ENCODE results near the gene ZER1. TPM values are rescaled to one million over a fixed set of nuclear protein-coding genes. Genes with fewer than 3 reads are reported as not detected.
A peak's percentile ranks its signal among the peaks of the same experiment; 100 is the strongest.
"Not testable (repeated sequence)": the region's sequence is repeated elsewhere in the genome, so short reads cannot be mapped to it uniquely, and the experiment has no call there.

Gene ZER1
- total RNA-seq, 1 donor from 2014 or later: 38.0 TPM

- Mint-ChIP-seq H3K9me3 (ENCODE audit: unreplicated experiment) (no peaks in the 10 kb centered on the region), H3K4me1 (ENCODE audit: low read depth, unreplicated experiment) (no peaks in the 10 kb centered on the region), H3K36me3 (ENCODE audit: unreplicated experiment) (no peaks in the 10 kb centered on the region), H3K4me3 (ENCODE audit: unreplicated experiment) (no peak overlapping the region), H3K27ac (ENCODE audit: unreplicated experiment) (no peak overlapping the region), H3K27me3 (ENCODE audit: unreplicated experiment) (no peaks in the 10 kb centered on the region)
- TF ChIP-seq CTCF (IDR thresholded peaks at IDR 0.05; ENCODE audit: partially characterized antibody, unreplicated experiment): no peak
- DNase-seq: no peak
Measured at GRCh38 chr9:128807827-128808226, 36.1 kb upstream of the ZER1 start.

GRCh38 chr9:128805661-128806060 is 33.9 kb upstream of the ZER1 start:
- Mint-ChIP-seq H3K36me3 (ENCODE audit: unreplicated experiment) (no peaks in the 10 kb centered on the region), H3K27me3 (ENCODE audit: unreplicated experiment) (no peaks in the 10 kb centered on the region), H3K27ac (ENCODE audit: unreplicated experiment) (no peak overlapping the region), H3K9me3 (ENCODE audit: unreplicated experiment) (no peaks in the 10 kb centered on the region), H3K4me3 (ENCODE audit: unreplicated experiment) (no peak overlapping the region), H3K4me1 (ENCODE audit: low read depth, unreplicated experiment) (no peaks in the 10 kb centered on the region)
- no peak for DNase-seq
- no peak for TF ChIP-seq CTCF (IDR thresholded peaks at IDR 0.05; ENCODE audit: partially characterized antibody, unreplicated experiment)

- Mint-ChIP-seq H3K27ac (ENCODE audit: unreplicated experiment) (peak overlapping the region; percentile 12), H3K4me1 (ENCODE audit: low read depth, unreplicated experiment) (no peaks in the 10 kb centered on the region), H3K36me3 (ENCODE audit: unreplicated experiment) (no peaks in the 10 kb centered on the region), H3K9me3 (ENCODE audit: unreplicated experiment) (no peaks in the 10 kb centered on the region), H3K4me3 (ENCODE audit: unreplicated experiment) (no peak overlapping the region), H3K27me3 (ENCODE audit: unreplicated experiment) (peaks cover 2% of the 10 kb centered on the region)
- TF ChIP-seq CTCF (IDR thresholded peaks at IDR 0.05; ENCODE audit: partially characterized antibody, unreplicated experiment): no peak
- DNase-seq: no peak
Measured at GRCh38 chr9:128802482-128802881, 30.8 kb upstream of the ZER1 start.

GRCh38 chr9:128800061-128800460 is 28.3 kb upstream of the ZER1 start:
- no peak for DNase-seq
- H3K36me3 Mint-ChIP-seq (ENCODE audit: unreplicated experiment): no peaks in the 10 kb centered on the region
- H3K4me3 Mint-ChIP-seq (ENCODE audit: unreplicated experiment): no peak overlapping the region
- peaks cover 2% of the 10 kb centered on the region for H3K27me3 Mint-ChIP-seq (ENCODE audit: unreplicated experiment)
- H3K4me1 Mint-ChIP-seq (ENCODE audit: low read depth, unreplicated experiment): no peaks in the 10 kb centered on the region
- no peaks in the 10 kb centered on the region for H3K9me3 Mint-ChIP-seq (ENCODE audit: unreplicated experiment)
- no peak for TF ChIP-seq CTCF (IDR thresholded peaks at IDR 0.05; ENCODE audit: partially characterized antibody, unreplicated experiment)
- H3K27ac Mint-ChIP-seq (ENCODE audit: unreplicated experiment): no peak overlapping the region

- TF ChIP-seq CTCF (IDR thresholded peaks at IDR 0.05; ENCODE audit: partially characterized antibody, unreplicated experiment): no peak
- no peaks in the 10 kb centered on the region for H3K9me3 Mint-ChIP-seq (ENCODE audit: unreplicated experiment)
- no peak overlapping the region for H3K27ac Mint-ChIP-seq (ENCODE audit: unreplicated experiment)
- H3K36me3 Mint-ChIP-seq (ENCODE audit: unreplicated experiment): no peaks in the 10 kb centered on the region
- no peak for DNase-seq
- no peaks in the 10 kb centered on the region for H3K4me1 Mint-ChIP-seq (ENCODE audit: low read depth, unreplicated experiment)
- no peak overlapping the region for H3K4me3 Mint-ChIP-seq (ENCODE audit: unreplicated experiment)
- peaks cover 2% of the 10 kb centered on the region for H3K27me3 Mint-ChIP-seq (ENCODE audit: unreplicated experiment)
Measured at GRCh38 chr9:128798896-128799295, 27.2 kb upstream of the ZER1 start.

GRCh38 chr9:128794961-128795360 is 23.2 kb upstream of the ZER1 start:
- not testable (repeated sequence) for DNase-seq; H3K27ac Mint-ChIP-seq (ENCODE audit: unreplicated experiment); H3K36me3 Mint-ChIP-seq (ENCODE audit: unreplicated experiment); H3K4me1 Mint-ChIP-seq (ENCODE audit: low read depth, unreplicated experiment); H3K9me3 Mint-ChIP-seq (ENCODE audit: unreplicated experiment); H3K4me3 Mint-ChIP-seq (ENCODE audit: unreplicated experiment); H3K27me3 Mint-ChIP-seq (ENCODE audit: unreplicated experiment)

All from glutamatergic neuron (in vitro differentiated cells).